ENCODE results near the gene ARHGAP26.

The ARHGAP26 gene

GRCh38 chr5:143217065-143217803 lies 447.1 kb downstream of the ARHGAP26 start:
- DNase-seq: peak; percentile 18

DNA sequence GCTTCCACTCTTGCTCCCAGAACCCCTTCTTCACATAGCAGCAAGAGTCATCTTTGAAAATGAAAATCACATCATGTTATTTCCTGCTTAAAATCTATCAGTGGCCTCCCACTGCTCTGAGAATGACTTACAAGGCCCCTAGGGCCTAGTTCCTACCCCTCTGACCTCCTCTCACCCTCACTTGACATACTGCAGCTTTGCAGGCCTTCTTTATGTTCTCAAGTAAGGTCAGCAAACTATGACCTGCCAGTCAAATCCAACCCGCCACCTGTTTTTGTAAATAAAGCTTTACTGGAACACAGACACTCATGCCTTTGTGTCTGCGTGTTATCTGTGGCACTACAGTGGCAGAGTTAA lies 447.6 kb downstream of the ARHGAP26 start:
- no peak for DNase-seq

GRCh38 chr5:143218517-143219170 lies 448.5 kb downstream of the ARHGAP26 start:
- no peak for DNase-seq

- no peak for DNase-seq
Measured at GRCh38 chr5:143219696-143220095, 449.5 kb downstream of the ARHGAP26 start.

DNA sequence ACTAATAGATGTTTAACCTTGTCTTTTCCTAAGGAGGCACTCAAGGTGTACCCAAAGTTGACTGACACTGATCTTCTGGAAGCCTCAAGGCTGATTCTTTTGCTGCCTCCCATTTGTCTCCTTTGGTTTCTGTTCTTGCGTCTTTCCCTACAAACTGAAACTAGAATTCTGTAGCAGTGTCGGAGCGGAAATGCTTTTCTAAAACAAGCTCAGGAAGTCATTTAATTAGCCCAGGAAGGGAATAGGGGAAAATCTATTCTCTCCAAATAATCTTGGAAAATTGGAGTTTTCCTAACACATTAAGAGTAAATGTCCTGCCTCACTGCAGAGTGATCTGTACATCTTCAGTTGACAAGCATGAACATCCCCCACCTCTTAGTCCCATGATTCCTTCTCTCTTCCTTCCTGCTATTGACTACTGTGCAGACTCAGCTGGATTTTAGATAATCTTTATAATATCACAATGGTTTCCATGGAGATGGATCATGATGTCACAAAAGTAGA lies 450.6 kb downstream of the ARHGAP26 start:
- DNase-seq: no peak

DNA sequence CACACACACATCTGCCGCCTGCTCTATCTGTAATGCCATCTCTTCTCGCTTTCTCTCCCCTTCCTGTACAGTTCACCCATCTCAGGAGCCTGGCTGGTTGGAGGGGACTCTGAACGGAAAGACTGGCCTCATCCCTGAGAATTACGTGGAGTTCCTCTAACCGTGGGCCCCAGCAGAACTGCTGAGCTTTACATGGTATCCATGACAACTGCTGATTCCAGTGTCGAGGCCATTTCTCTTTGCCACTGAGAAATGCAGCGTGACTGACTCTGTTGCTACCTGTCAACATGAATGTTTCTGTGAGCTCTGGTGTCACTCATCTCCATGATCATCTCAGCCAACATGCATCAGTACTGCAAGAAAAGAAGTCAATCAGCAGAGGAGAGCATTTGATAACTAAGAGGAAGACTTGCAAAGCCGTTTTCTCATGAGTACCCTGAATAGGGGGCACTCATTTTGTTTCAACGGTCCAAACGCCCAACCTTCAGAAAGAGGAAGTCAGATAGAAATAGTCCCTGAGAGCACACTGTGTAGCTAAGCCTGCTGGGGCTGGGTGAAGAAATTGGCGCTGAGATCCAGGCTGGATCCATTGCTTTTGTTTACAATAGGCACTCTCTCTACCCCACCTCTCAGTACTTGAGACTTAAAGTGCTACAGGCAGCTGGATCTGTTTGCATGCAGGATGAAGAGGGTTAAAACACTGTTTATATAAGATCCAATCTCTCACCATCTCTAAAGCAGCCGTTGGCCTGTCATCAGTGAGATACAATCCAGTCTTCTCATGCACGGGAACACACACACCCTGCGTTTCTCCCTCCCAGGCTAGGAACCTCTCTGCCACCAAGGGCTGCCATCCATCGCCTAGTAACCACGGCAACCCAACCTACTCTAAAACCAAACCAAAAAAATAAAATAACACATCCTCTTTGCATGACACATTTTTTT lies 452.4 kb downstream of the ARHGAP26 start:
- DNase-seq: no peak

- DNase-seq: no peak
Measured at GRCh38 chr5:143224672-143225071, 454.5 kb downstream of the ARHGAP26 start.

DNA sequence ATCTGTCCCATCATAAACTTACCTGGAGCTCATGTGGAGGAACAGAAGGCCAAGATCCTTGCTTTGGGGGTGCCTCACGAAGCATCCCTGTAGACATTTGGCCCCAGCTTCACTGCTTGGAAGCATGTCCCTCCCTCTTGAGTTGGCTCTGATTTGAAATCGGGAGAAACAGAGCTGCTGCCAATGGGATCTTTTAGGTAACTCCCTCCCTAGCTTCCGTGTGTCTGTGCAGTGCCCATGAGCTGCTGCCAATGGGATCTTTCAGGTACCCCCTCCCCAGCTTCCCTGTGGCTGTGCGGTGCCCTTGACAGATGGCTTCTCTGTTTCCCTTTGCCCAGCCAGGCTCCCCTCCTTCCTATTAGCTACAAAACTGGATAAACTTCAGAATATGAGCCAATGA lies 455.3 kb downstream of the ARHGAP26 start:
- no peak for DNase-seq

- no peak for DNase-seq
Measured at GRCh38 chr5:143226361-143226760, 456.2 kb downstream of the ARHGAP26 start.

DNA sequence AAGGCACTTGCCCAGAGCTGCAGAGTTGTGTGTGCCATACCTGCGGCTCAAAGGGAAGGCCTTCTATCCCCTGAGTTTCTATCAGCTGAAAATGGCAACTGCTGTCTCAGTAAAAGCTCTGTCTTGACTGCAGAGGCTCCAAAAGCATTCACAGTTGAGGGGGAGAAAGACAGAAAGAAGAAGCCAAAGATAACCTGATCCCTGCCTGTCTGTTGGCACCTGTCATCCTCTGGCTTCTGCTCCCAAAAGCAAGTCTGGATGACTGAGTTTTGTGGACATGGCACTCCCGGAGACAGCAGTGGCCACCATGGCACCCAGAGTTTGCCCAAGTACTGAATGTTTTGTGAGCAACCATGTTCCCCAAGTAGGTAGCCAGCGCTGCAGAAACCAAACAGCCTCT lies 456.7 kb downstream of the ARHGAP26 start:
- DNase-seq: no peak

GRCh38 chr5:143227301-143227700 lies 457.1 kb downstream of the ARHGAP26 start:
- no peak for DNase-seq

- no peak for DNase-seq
Measured at GRCh38 chr5:143228597-143229293, 458.6 kb downstream of the ARHGAP26 start.

GRCh38 chr5:143229426-143229895 lies 459.3 kb downstream of the ARHGAP26 start:
- no peak for DNase-seq

DNA sequence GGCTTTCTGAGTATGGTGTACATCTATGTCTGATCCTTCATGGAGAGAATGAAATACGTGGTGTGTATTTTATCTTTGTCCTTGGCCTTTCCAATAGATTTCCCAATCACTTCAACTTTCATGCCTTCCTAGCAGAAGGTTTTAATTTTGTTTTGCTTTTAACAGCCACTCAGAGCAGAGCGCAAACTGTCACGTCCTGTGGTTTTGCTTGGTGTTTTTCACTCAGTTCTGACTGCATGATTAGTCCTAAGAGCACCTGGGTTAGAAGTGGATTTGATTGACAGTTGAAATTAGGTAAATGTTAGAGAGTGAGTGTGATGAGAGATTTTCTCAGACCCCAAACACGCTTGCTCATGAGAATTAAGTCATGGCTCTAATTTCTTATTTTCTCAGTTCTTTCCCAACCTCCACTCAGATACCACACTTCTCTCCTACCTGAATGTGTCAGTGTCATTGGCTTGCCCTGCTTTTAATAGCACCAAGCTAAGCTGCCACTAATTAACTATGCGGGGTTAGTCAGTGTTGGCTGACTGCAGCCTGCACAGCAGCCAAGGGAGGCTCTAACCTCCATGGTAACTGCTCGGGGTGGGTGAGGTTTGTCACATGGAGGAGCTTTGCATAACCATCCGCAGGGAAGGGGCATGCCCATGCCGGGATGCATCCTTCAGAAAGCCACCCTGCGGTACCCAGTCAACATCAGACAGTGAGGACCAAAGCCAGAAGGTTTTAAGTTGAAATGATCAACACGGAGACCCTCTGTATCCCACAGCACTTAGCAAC lies 459.9 kb downstream of the ARHGAP26 start:
- peak; percentile 47 for DNase-seq

DNA sequence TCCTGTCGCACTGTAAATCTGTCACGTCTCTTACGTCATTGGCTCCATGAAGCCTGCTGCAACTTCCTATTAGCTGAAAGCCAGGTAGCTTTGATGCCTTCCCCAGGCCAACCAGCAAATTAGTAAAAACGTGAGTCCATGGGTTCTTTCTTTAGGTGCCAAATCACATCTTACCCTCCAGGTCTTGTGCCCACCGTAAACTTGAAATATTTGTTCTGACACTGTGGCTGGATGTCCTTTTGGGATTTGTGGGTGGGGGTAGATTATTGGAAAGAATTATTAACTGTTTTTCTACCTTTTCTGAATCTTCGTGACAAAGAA lies 460.5 kb downstream of the ARHGAP26 start:
- DNase-seq: no peak

DNA sequence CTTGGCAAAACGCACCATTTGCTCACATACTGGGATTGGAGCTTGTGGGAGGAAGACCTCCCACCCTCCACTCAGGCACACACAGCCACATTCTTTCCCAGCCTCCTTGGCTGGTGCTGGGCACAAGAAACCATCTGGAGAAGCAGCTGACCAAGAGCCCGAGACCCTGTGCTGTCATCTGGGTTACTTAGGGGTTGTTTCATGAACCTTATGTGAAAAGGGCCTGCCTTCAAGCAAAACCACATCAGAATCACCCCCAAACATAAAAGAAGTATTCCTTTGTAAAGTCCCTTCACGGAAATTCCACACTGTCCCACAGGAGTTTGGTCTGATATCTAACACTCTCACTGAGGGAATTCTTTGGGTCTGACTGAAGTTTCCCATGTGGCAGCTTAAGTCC lies 461.2 kb downstream of the ARHGAP26 start:
- DNase-seq: no peak

- no peak for DNase-seq
Measured at GRCh38 chr5:143231973-143232812, 462.0 kb downstream of the ARHGAP26 start.

DNA sequence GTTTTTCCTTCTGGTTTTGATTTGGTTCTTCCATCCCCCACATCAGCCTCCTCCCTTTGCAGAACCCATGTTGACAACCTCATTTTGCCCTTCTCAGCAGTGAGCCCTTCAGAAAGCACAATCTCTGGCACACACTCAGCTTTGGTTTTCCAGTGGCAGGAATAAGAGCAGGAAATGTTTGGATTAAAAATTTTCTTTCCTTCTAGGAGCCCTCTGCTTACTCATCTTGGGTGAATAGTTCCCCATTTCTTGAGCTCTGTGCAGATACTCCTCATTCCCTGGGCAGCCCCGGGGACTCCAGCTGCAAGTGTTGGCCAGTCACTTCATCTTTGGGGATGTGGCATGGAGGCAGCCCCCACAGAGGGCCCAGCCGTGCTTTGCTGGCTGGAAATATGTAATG lies 462.9 kb downstream of the ARHGAP26 start:
- no peak for DNase-seq

- no peak for DNase-seq
Measured at GRCh38 chr5:143234162-143234842, 464.1 kb downstream of the ARHGAP26 start.

DNA sequence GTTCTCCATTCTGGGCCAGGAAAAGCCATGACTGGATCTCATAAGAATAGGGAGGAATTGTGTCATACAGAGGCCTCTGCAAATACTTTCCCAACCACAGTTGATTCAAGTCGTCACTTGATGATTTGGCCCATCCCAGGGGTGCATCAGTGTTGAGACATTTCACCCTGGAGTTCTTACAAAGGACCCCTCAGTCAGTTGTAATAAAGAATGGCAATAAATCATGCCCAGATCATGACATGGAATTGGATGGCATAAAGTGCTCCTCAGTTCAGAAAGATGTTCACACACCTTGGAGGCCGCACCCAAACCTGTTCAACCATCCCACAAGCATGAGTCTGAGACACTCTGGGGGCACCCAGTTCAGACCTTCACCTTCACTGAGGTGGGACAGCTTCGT lies 465.2 kb downstream of the ARHGAP26 start:
- DNase-seq: no peak
